ENCODE measurements around the gene PCK1. TPM values are rescaled to one million over a fixed set of nuclear protein-coding genes. Genes with fewer than 3 reads are reported as not detected.

PCK1 gene
- total RNA-seq, 2 experiments from 2014 or later = not detected

DNA sequence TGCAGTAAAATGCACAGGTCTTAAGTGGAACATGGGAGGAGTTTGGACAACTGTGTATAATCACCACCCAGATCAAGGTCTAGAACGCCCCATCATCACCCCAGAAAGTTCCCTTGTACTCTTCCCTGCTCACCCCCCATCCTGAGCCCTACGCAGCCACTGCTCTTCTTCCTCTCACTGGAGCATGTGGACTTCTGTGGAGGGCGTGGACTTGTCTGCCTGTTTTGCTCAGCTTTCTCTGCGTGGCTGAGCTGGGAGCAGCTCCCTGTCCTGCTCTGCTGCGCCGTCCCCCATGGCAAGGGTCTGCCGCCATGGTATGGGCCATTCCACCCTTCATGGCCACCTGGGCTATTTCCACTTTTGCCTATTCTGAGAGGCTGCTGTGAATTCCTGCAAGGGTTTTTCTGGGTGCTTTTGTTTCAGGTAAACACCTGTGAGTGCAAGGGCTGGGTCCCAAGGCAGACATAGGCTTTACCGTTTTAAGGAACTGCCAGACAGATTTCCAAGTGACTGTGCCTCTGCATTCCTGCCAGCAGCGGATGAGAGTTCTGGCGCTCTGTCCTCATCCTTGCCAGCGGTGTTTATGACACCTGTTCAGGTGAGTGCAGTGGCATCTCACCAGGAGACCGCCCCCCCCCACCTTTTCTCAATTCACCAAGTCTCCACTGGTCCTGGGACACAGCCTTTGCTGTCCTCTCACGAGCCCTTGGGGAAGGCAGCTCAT, 19.7 kb downstream of the PCK1 start:
- peaks cover 40% of the 10 kb centered on the region for H3K27me3 Mint-ChIP-seq
- no peak for ATAC-seq
- CTCF ChIA-PET = no interaction called here

DNA sequence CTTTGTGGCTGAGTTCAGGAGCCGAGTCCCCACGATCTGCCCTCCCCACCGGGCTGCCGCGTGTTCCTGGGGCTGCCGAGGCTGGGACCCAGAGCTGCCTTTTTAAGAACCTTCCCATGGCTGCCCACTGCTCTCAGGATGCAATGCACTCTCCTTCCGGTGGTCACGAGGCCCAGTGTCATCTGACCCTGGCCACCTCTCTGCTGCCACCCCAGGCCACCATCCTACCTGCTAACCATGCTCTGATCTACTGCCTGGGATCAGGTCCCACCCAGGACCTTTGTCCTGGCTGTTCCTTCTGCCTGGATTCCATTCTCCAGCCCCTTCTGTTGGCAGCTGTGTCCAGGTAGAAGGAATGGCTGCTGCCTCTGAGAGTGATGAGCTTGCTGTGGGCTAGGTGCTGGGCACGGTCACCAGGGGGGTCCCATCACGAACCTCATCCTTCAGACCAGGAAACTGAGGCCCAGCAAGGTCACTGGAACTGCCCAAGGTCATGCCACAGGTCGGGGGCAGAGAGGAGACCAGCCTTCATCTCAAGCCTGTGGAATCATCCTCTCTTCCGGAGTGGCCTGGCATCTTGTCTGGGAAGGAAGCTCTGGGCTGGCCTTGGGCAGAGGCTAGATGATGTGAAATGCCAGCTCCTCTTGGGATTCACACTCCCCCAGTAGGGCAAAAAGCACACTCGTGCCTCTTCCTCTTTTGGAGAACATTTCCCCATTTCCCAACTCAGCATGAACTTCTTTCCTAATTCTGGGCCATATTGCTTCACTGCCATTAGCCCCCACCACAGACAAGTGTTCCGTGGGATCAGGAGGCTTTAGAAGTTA, 20.5 kb downstream of the PCK1 start:
- DNase-seq = no peak
- Mint-ChIP-seq H3K36me3 (no peaks in the 10 kb centered on the region), H3K27me3 (peaks cover 40% of the 10 kb centered on the region), H3K9me3 (ENCODE audit: low read depth) (no peaks in the 10 kb centered on the region), H3K4me1 (no peaks in the 10 kb centered on the region), H3K4me3 (no peak overlapping the region), H3K27ac (no peak overlapping the region)
- no peak for ATAC-seq
- CTCF ChIA-PET = interaction anchor here (1.1 kb wide), 1 partner anchor 11 kb away, joined by 4 read pairs; no protein-coding TSS in a partner anchor

More for the DNA sequence above, 19.7 kb downstream of the PCK1 start:
- no peaks in the 10 kb centered on the region for H3K9me3 Mint-ChIP-seq (ENCODE audit: low read depth)
- H3K4me3 Mint-ChIP-seq = no peak overlapping the region
- no peak overlapping the region for H3K27ac Mint-ChIP-seq
- no peak for DNase-seq
- H3K4me1 Mint-ChIP-seq = no peaks in the 10 kb centered on the region
- no peaks in the 10 kb centered on the region for H3K36me3 Mint-ChIP-seq

DNA sequence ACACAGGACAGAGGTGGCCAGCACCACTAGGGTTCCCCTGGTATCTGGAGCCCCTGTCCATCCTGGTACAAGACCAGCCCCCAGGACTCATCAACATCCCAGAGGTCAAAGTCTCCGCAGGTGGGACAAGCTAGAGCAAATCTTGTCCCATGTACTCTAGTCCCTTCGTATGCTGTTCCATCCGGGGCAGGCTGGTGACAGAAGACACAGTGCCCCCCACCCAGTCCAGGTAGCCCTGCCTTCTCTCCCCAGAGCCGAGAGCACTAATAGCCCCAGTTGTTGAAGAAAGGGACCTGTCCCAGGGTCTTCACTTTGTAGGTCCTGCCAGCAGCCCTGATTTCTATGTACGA, 21.1 kb downstream of the PCK1 start:
- CTCF ChIA-PET = interaction anchor here (0.6 to 1.1 kb wide), 2 partner anchors 11 to 14 kb away, joined by 3 to 4 read pairs; no protein-coding TSS in a partner anchor
- H3K4me1 Mint-ChIP-seq = no peaks in the 10 kb centered on the region
- peaks cover 40% of the 10 kb centered on the region for H3K27me3 Mint-ChIP-seq

DNA sequence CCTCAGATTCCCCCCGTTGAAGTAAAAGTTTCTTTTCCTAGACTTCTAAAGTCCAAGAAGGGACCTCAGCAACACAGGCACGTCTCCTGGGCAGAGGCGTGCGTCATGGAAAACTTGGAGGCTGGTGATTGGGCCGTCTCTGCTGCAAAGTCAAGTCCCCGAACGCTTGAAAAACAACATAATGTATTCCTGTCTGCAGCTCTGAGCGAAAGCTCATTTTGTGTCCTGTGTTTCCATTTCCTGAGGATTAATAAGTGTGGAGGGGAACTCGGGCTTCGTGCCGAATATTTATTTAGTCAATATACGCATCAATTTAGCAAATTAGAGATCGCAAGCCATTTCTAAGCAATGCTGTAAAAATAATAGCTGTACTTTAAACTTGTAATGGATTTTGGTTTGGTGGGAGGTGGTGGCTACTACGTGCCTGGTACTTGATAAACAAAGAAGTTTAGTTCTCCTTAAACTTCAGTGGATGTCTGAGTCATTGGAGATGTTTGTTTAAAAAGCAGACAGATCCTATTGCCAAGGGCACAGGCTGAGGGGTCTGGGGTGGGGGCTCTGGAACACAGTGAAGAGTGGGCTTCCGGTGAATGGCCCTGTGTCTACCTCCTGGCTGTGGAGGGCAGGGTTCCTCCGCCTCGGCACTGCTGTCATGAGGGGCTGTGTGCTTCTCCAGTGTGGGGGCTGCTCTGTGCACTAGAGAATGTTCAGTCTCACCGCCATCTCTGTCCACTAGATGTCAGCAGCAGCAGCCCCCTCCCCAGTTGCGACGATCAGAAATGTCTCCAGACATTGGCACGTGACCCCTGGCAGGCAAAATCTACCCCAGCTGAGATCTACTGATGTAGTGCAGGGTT, 21.8 kb downstream of the PCK1 start:
- no peak for ATAC-seq
- H3K27ac Mint-ChIP-seq = no peak overlapping the region

More for the DNA sequence above, 21.1 kb downstream of the PCK1 start:
- no peak for DNase-seq
- Mint-ChIP-seq H3K36me3 (no peaks in the 10 kb centered on the region), H3K4me3 (no peak overlapping the region), H3K9me3 (ENCODE audit: low read depth) (no peaks in the 10 kb centered on the region), H3K27ac (no peak overlapping the region)
- ATAC-seq = no peak

DNA sequence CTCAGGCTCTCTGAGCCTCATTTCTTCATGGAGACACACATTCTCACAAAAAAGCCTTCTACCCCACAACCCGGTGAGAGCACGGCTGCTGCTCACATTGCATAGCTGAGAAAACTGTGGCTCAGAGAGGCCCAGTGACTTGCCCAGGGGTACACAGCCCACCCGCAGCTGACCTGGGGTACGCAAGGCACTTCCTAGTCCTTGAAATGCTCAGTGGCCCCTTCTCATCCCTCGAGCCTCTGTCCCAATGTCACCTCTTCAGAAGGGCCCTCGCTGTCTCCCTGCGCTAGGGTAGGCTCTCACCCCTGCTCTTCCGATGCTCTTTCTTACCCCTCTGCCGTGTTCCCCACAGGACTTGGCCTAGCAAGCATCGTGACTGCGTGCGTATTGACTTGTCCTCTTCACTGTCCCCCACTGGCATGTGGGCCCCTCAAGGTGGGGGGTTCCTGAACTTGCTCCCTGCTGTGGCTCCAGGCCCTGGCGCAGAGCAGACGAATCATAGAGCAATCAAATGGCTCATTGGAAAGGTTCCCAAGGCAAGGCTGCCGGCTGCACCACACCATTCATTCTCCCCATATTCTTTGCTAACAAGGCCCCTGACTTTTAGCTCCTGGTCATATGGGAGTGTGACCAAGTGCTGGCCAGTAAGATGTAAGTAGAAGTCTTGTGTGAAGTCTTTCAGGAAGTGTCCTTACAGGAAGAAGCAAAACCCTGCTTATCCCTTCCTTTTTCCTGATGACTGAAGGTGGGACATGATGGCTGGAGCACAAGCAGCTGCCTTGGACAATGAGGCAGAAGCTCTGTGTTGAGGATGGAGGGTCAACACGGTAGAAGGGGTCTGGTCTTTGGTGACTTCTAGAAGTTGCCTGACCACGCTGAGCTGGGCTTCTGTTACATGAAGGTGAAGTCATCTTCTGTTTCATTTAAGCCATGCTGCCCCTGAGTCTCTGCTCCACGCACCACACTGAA, 22.7 kb downstream of the PCK1 start:
- H3K27me3 Mint-ChIP-seq = peaks cover 38% of the 10 kb centered on the region
- H3K4me3 Mint-ChIP-seq = no peak overlapping the region
- no peaks in the 10 kb centered on the region for H3K36me3 Mint-ChIP-seq
- no peak for DNase-seq
- no peaks in the 10 kb centered on the region for H3K9me3 Mint-ChIP-seq (ENCODE audit: low read depth)
- no peaks in the 10 kb centered on the region for H3K4me1 Mint-ChIP-seq
- H3K27ac Mint-ChIP-seq = no peak overlapping the region
- CTCF ChIA-PET = interaction anchor here (0.9 to 1.6 kb wide), 3 partner anchors 11 to 81 kb away, joined by 3 to 4 read pairs (median 3); no protein-coding TSS in a partner anchor
- no peak for ATAC-seq

More for the DNA sequence above, 21.8 kb downstream of the PCK1 start:
- DNase-seq = no peak
- CTCF ChIA-PET = interaction anchor here (0.6 to 1.6 kb wide), 3 partner anchors 10 to 14 kb away, joined by 3 to 4 read pairs (median 4); no protein-coding TSS in a partner anchor
- Mint-ChIP-seq H3K27me3 (peaks cover 40% of the 10 kb centered on the region), H3K36me3 (no peaks in the 10 kb centered on the region), H3K4me3 (no peak overlapping the region), H3K9me3 (ENCODE audit: low read depth) (no peaks in the 10 kb centered on the region), H3K4me1 (no peaks in the 10 kb centered on the region)

DNA sequence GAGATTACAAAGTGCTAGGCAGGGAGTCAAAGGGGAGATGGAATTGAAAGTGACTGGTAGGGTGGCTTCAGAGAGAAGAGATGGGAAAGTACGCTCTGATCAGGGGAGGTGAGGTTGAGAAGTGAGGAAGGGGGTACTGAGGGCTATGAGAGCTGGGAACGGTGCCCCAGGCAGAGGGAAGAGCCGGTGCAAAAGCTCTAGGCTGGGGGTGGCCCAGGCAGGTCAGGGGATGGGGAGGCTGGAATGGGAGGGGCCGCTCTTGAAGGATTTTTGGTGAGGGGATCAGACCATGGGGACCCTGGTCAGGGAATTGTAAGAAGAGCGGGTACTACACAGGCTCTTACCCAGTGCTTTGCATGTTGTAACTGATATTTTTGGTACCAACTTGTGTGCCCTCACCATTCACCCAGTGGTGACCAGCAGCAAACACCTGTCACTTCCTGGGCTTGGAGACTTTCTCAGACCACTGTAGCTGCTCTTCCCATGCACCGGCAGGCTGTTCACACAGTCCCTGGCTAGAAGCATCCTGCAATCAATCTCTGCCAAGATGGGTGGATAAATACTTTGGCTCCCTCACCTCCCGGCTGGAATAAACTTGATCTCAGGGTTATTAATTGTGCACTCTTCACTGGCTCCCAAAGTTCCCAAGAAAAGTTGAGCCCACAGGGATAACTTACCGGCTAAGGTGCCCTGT, 24.0 kb downstream of the PCK1 start:
- Mint-ChIP-seq H3K27me3 (peaks cover 30% of the 10 kb centered on the region), H3K9me3 (ENCODE audit: low read depth) (no peaks in the 10 kb centered on the region), H3K4me3 (no peak overlapping the region), H3K36me3 (no peaks in the 10 kb centered on the region), H3K4me1 (no peaks in the 10 kb centered on the region), H3K27ac (no peak overlapping the region)
- no peak for ATAC-seq
- CTCF ChIA-PET = interaction anchor here (1.6 kb wide), 1 partner anchor 13 kb away, joined by 3 read pairs; no protein-coding TSS in a partner anchor
- DNase-seq = no peak

DNA sequence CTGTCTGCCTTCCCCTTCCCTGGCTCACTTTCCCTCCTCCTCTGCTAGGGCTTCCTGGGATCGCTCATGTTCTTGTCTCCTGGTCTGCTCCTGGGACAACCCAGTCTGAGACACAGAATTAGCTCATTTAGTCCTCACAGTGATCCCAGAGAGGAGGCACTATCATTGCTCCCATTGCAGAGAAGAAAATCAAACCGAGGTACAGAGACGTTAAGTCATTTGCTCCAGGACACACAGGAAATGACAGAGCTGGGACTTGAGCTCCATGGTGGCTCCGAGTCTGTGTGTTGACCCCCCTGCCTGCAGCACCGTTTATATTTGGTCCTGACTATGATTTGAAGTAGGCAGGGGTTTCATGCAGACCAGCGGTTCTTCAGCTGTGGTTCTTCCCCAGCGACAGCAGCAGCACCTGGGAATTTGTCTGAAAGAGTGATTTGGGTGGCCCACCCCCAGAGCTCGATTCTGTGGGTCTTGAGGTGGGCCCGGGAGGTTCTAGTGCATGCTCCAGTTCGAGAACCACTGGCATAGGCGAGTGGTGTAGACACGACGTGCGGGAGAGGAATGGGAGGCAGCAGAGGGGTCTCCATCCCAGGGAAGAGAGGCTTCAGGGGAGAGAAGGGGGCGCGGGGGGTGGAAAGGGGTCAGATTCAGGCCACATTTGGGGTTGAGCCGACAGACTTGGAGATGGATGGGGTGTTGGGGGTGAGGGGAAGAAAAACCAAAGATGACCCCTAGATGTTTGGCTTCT, 24.7 kb downstream of the PCK1 start:
- H3K4me1 Mint-ChIP-seq = no peaks in the 10 kb centered on the region
- ATAC-seq = no peak
- H3K36me3 Mint-ChIP-seq = no peaks in the 10 kb centered on the region
- CTCF ChIA-PET = no interaction called here
- H3K9me3 Mint-ChIP-seq (ENCODE audit: low read depth) = no peaks in the 10 kb centered on the region
- DNase-seq = no peak
- no peak overlapping the region for H3K4me3 Mint-ChIP-seq
- H3K27me3 Mint-ChIP-seq = peaks cover 23% of the 10 kb centered on the region
- H3K27ac Mint-ChIP-seq = no peak overlapping the region

DNA sequence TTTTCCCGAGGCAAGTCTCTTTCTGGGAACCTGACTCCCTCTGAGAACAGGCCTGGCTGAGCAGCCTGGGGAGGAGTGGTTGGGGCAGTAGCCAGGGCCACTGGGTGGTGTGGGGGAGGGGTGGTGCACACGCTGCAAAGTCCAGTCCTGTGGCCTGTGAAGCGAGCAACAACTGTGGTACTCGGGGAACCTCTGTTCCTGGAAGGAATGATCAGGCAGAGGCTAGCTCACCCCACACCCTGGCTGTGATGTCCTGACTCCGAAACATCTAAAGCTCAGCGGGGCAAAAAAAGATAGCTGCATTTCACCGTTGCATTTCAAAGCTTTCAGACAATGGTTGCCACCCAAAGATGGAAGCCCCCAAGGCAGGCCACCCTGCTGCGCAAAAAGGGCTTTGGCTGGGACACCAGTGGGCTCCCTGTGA, 25.5 kb downstream of the PCK1 start:
- no peak overlapping the region for H3K27ac Mint-ChIP-seq
- H3K9me3 Mint-ChIP-seq (ENCODE audit: low read depth) = no peaks in the 10 kb centered on the region
- H3K36me3 Mint-ChIP-seq = no peaks in the 10 kb centered on the region
- DNase-seq (no peak), ATAC-seq (no peak)
- H3K4me3 Mint-ChIP-seq = no peak overlapping the region
- CTCF ChIA-PET = no interaction called here
- no peaks in the 10 kb centered on the region for H3K4me1 Mint-ChIP-seq
- H3K27me3 Mint-ChIP-seq = peaks cover 16% of the 10 kb centered on the region

DNA sequence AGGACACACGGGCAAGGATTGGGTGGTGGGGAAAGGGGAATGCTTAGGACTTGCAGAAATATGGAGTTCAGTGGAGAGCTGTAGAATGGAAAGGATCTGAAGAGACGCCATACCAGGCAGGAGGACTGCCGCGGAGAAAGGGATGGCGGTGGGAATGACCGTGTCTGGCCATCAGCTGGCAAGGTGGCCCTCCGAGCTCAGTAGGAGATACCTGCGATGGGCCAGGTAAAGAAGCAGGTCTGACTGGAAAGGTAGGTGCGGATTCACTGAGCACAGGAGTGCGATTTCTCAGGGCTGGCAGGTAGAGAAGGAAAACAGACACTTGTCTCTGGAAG, 26.0 kb downstream of the PCK1 start:
- Mint-ChIP-seq H3K4me3 (no peak overlapping the region), H3K9me3 (ENCODE audit: low read depth) (no peaks in the 10 kb centered on the region), H3K36me3 (no peaks in the 10 kb centered on the region), H3K27me3 (peaks cover 13% of the 10 kb centered on the region), H3K4me1 (no peaks in the 10 kb centered on the region), H3K27ac (no peak overlapping the region)
- DNase-seq = no peak
- no peak for ATAC-seq
- CTCF ChIA-PET = no interaction called here

DNA sequence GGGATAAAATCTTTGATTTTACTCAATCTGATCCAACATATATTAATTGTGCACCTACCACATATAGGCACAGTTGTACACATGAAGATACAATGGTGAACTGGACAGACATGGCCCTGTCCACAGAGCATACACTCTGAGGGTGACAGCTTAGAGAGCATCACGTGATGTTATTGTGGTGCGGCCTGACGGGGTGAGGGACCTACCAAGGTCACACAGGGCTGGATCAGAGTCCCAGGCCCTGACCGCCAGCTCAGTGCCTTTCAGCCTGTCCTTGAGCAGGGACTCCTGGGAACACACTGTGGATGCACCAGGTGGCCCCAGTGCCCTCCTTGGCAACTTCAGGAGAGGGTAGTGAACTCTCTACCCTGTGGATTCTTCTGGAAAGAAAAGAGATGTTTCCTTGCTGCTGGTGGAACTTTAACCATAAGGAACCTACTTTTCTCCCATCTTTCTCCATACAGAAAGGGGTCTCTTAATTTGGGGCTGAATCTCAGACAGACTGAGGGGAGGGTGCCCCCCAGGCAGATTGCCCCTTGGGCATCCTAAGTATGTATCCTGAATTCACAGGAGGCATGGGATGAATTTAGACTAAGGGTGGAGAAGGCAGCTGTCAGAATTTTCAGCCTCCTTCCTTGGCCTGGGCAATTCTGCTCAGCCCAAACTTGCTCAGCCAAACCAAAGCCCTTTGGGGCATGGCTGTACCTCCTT, 26.5 kb downstream of the PCK1 start:
- H3K36me3 Mint-ChIP-seq = no peaks in the 10 kb centered on the region
- DNase-seq = no peak
- no peaks in the 10 kb centered on the region for H3K4me1 Mint-ChIP-seq
- no peak for ATAC-seq
- H3K27me3 Mint-ChIP-seq = peaks cover 8% of the 10 kb centered on the region
- no peaks in the 10 kb centered on the region for H3K9me3 Mint-ChIP-seq (ENCODE audit: low read depth)
- no peak overlapping the region for H3K4me3 Mint-ChIP-seq
- H3K27ac Mint-ChIP-seq = no peak overlapping the region
- CTCF ChIA-PET = no interaction called here

DNA sequence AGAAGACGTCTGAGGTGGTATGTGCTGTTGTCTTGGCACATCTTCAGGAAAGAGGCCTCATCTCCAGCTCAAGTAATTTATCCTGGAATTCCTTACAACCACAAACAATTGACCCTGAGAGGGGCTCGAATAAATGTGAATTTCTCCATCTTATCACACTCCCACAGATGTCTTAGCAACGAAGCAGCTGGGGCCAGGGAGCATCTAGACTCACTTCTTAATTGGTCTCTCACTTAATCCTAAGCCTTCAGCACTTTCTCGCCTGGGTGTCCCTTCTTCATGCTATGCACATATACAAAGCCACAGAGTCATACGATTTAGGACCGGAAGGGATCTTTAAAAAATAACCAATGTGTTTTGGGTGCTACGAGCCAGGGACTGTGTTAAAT, 27.1 kb downstream of the PCK1 start:
- ATAC-seq (no peak), DNase-seq (no peak)
- H3K4me1 Mint-ChIP-seq = no peaks in the 10 kb centered on the region
- H3K27me3 Mint-ChIP-seq = peaks cover 4% of the 10 kb centered on the region
- H3K27ac Mint-ChIP-seq = no peak overlapping the region
- H3K36me3 Mint-ChIP-seq = no peaks in the 10 kb centered on the region
- H3K4me3 Mint-ChIP-seq = no peak overlapping the region
- no peaks in the 10 kb centered on the region for H3K9me3 Mint-ChIP-seq (ENCODE audit: low read depth)
- CTCF ChIA-PET = no interaction called here

Measured in activated CD8-positive, alpha-beta memory T cell treated with anti-CD3 and anti-CD28 coated beads, Interleukin-2, amount 10 ng/mL, durations not matched to agents 7 days and 5 days (primary cell).